ENCODE measurements around the gene FAM120AOS.

The FAM120AOS gene

GRCh38 chr9:93470391-93470790 lies 17.0 kb upstream of the FAM120AOS start:
- H3K4me3 ChIP-seq (ENCODE audit: control insufficient read depth, low read depth, low read length) = no peak overlapping the region
- no peak for TF ChIP-seq CTCF (conservative IDR thresholded peaks at IDR 0.05; ENCODE audit: control insufficient read depth, insufficient read depth, low read depth, low read length)
- no peak for DNase-seq (ENCODE audit: low read depth)

GRCh38 chr9:93468763-93469456 lies 15.5 kb upstream of the FAM120AOS start:
- no peak overlapping the region for H3K4me3 ChIP-seq (ENCODE audit: control insufficient read depth, low read depth, low read length)
- DNase-seq (ENCODE audit: low read depth) = peak; percentile 69
- TF ChIP-seq CTCF (conservative IDR thresholded peaks at IDR 0.05; ENCODE audit: control insufficient read depth, insufficient read depth, low read depth, low read length) = no peak

GRCh38 chr9:93467462-93467861 lies 14.1 kb upstream of the FAM120AOS start:
- no peak overlapping the region for H3K4me3 ChIP-seq (ENCODE audit: control insufficient read depth, low read depth, low read length)
- TF ChIP-seq CTCF (conservative IDR thresholded peaks at IDR 0.05; ENCODE audit: control insufficient read depth, insufficient read depth, low read depth, low read length) = no peak
- no peak for DNase-seq (ENCODE audit: low read depth)

- no peak overlapping the region for H3K4me3 ChIP-seq (ENCODE audit: control insufficient read depth, low read depth, low read length)
- DNase-seq (ENCODE audit: low read depth) = no peak
- TF ChIP-seq CTCF (conservative IDR thresholded peaks at IDR 0.05; ENCODE audit: control insufficient read depth, insufficient read depth, low read depth, low read length) = no peak
Observed at GRCh38 chr9:93467062-93467416, 13.7 kb upstream of the FAM120AOS start.

- no peak for DNase-seq (ENCODE audit: low read depth)
- TF ChIP-seq CTCF (conservative IDR thresholded peaks at IDR 0.05; ENCODE audit: control insufficient read depth, insufficient read depth, low read depth, low read length) = no peak
- no peak overlapping the region for H3K4me3 ChIP-seq (ENCODE audit: control insufficient read depth, low read depth, low read length)
Observed at GRCh38 chr9:93466416-93467061, 13.2 kb upstream of the FAM120AOS start.

GRCh38 chr9:93465855-93466254 lies 12.5 kb upstream of the FAM120AOS start:
- no peak for TF ChIP-seq CTCF (conservative IDR thresholded peaks at IDR 0.05; ENCODE audit: control insufficient read depth, insufficient read depth, low read depth, low read length)
- H3K4me3 ChIP-seq (ENCODE audit: control insufficient read depth, low read depth, low read length) = no peak overlapping the region
- DNase-seq (ENCODE audit: low read depth) = no peak
